OCI-LY1 (cell line): ENCODE results near the gene UBE2G1.
A peak's percentile ranks its signal among the peaks of the same experiment; 100 is the strongest.

Experiments used
- H2AFZ ChIP-seq: fragments of 200-600 bp; sonication (generic), shearing (Covaris generic); 2 replicates; pipeline ENCODE4 v1.6.0; 2014; ENCODE audit warnings: antibody characterized with exemption, mild to moderate bottlenecking, low read length
- H3F3A ChIP-seq: fragments of 200-600 bp; sonication (generic), shearing (Covaris generic); 2 replicates; pipeline ENCODE4 v1.6.0; 2014; ENCODE audit warnings: mild to moderate bottlenecking, antibody characterized with exemption, low read length, moderate library complexity; ENCODE audit not compliant: insufficient read depth
- H3K27ac ChIP-seq: fragments of 200-600 bp; sonication (generic); 2 replicates; pipeline ENCODE4 v1.5.1; 2014; ENCODE audit warnings: low read length, mixed run types, mild to moderate bottlenecking, low read depth; ENCODE audit not compliant: poor library complexity, severe bottlenecking
- H3K27me3 ChIP-seq: fragments of 200-600 bp; sonication (generic); 2 replicates; pipeline ENCODE4 v1.6.0; 2014; ENCODE audit warnings: antibody characterized with exemption, mild to moderate bottlenecking, low read length, moderate library complexity; ENCODE audit not compliant: insufficient read depth
- H3K36me3 ChIP-seq: fragments of 200-600 bp; sonication (generic); 2 replicates; pipeline ENCODE4 v1.6.1; 2014; ENCODE audit warnings: mild to moderate bottlenecking, antibody characterized with exemption, low read length, moderate library complexity, mixed read lengths; ENCODE audit not compliant: insufficient read depth
- H3K4me1 ChIP-seq: fragments of 200-600 bp; sonication (generic); 2 replicates; pipeline ENCODE4 v1.5.1; 2014; ENCODE audit warnings: mild to moderate bottlenecking, low read length, moderate library complexity; ENCODE audit not compliant: insufficient read depth, severe bottlenecking
- H3K4me2 ChIP-seq: fragments of 200-600 bp; sonication (generic), shearing (Covaris generic); 2 replicates; pipeline ENCODE4 v1.6.1; 2014; ENCODE audit warnings: low read length
- H3K4me3 ChIP-seq: fragments of 200-600 bp; sonication (generic); 2 replicates; pipeline ENCODE4 v1.5.1; 2014; ENCODE audit warnings: low read length, low read depth, mild to moderate bottlenecking, mixed read lengths; ENCODE audit not compliant: poor library complexity, severe bottlenecking
- H3K79me2 ChIP-seq: fragments of 200-600 bp; shearing (Covaris generic); 2 replicates; pipeline ENCODE4 v1.6.1; 2016; ENCODE audit warnings: mixed run types, low read length, mixed read lengths; ENCODE audit not compliant: insufficient read depth
- H3K9ac ChIP-seq: fragments of 200-600 bp; sonication (generic), shearing (Covaris generic); 2 replicates; pipeline ENCODE4 v1.6.1; 2014; ENCODE audit warnings: mild to moderate bottlenecking, low read length, mixed read lengths
- H3K9me2 ChIP-seq: fragments of 200-600 bp; sonication (generic), shearing (Covaris generic); 2 replicates; pipeline ENCODE4 v1.6.1; 2014; ENCODE audit warnings: low read depth, mild to moderate bottlenecking, low read length, mixed read lengths
- H3K9me3 ChIP-seq: fragments of 200-600 bp; shearing (Covaris generic); 2 replicates; pipeline ENCODE4 v1.6.1; 2014; ENCODE audit warnings: low read length, mixed read lengths
- H4K20me1 ChIP-seq: fragments of 200-600 bp; sonication (generic), shearing (Covaris generic); 2 replicates; pipeline ENCODE4 v1.6.0; 2016; ENCODE audit warnings: mild to moderate bottlenecking, low read length; ENCODE audit not compliant: insufficient read depth
- CTCF ChIP-seq: fragments of 200-600 bp; sonication (generic), shearing (Covaris generic); IDR thresholded peaks from 2 replicates; pipeline ENCODE4 v1.5.1; 2017; ENCODE audit warnings: mild to moderate bottlenecking, antibody characterized with exemption, low read length, moderate library complexity, mixed read lengths
- EZH2 ChIP-seq: fragments of 200-600 bp; sonication (generic), shearing (Covaris generic); IDR thresholded peaks from 2 replicates; pipeline ENCODE4 v1.8.0; 2017; ENCODE audit warnings: borderline replicate concordance, mixed run types, mild to moderate bottlenecking, antibody characterized with exemption, low read length, moderate library complexity, mixed read lengths

UBE2G1 gene

GRCh38 chr17:4409659-4410058 is 43.2 kb upstream of the UBE2G1 start:
- Histone ChIP-seq H3K27me3 (no peaks in the 10 kb centered on the region), H3F3A (no peaks in the 10 kb centered on the region), H3K27ac (no peak overlapping the region), H3K9me3 (no peaks in the 10 kb centered on the region), H2AFZ (no peak overlapping the region), H3K9me2 (no peaks in the 10 kb centered on the region), H4K20me1 (no peaks in the 10 kb centered on the region), H3K4me2 (no peak overlapping the region), H3K4me3 (no peak overlapping the region), H3K9ac (no peak overlapping the region), H3K4me1 (peaks cover 35% of the 10 kb centered on the region), H3K36me3 (no peaks in the 10 kb centered on the region), H3K79me2 (no peaks in the 10 kb centered on the region)
- TF ChIP-seq CTCF (no peak), EZH2 (no peak)

DNA sequence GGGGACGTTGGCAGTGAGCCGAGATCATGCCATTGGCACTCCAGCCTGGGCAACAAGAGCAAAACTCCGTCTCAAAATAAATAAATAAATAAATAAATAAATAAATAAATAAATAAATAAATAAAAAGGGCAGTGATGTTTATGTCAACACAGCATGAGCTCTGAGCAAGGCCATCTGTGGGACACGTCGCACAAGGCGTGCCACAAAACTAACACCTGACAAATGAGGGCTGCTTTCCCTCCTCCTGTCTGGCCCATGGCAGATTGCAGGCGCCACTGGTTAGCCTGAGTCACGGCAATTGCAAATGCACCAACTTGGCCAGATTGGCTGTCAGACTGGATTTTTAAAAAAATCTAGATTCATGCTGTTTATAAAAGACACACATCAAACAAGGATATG is 41.4 kb upstream of the UBE2G1 start:
- no peaks in the 10 kb centered on the region for H3K36me3 ChIP-seq
- no peaks in the 10 kb centered on the region for H3F3A ChIP-seq
- H3K9me2 ChIP-seq: no peaks in the 10 kb centered on the region
- no peaks in the 10 kb centered on the region for H3K9me3 ChIP-seq
- no peak for TF ChIP-seq EZH2
- TF ChIP-seq CTCF: no peak
- H2AFZ ChIP-seq: no peak overlapping the region
- H3K79me2 ChIP-seq: no peaks in the 10 kb centered on the region
- no peaks in the 10 kb centered on the region for H4K20me1 ChIP-seq
- H3K27ac ChIP-seq: peak overlapping the region; percentile 79
- H3K27me3 ChIP-seq: no peaks in the 10 kb centered on the region
- H3K4me2 ChIP-seq: no peak overlapping the region
- peak overlapping the region; percentile 14; the same call in 1 of the 2 replicates for H3K9ac ChIP-seq
- H3K4me3 ChIP-seq: no peak overlapping the region
- peaks cover 30% of the 10 kb centered on the region for H3K4me1 ChIP-seq

GRCh38 chr17:4407216-4407615 is 40.7 kb upstream of the UBE2G1 start:
- H3K4me2 ChIP-seq: no peak overlapping the region
- H3K27me3 ChIP-seq: no peaks in the 10 kb centered on the region
- peaks cover 28% of the 10 kb centered on the region for H3K4me1 ChIP-seq
- H2AFZ ChIP-seq: no peak overlapping the region
- no peaks in the 10 kb centered on the region for H3K79me2 ChIP-seq
- H4K20me1 ChIP-seq: no peaks in the 10 kb centered on the region
- no peaks in the 10 kb centered on the region for H3K9me2 ChIP-seq
- H3K4me3 ChIP-seq: no peak overlapping the region
- TF ChIP-seq CTCF (no peak), EZH2 (no peak)
- H3K9me3 ChIP-seq: no peaks in the 10 kb centered on the region
- H3K9ac ChIP-seq: no peak overlapping the region
- H3K36me3 ChIP-seq: no peaks in the 10 kb centered on the region
- H3F3A ChIP-seq: no peaks in the 10 kb centered on the region; the same call in 1 of the 2 replicates
- peak overlapping the region; percentile 79 for H3K27ac ChIP-seq
